RWPE1 (cell line): ENCODE results near the gene SIGLEC5.

Source experiments
- CTCF ChIA-PET: fragments of 350-600 bp; sonication (Branson Sonifier 250); formaldehyde crosslinking; extraction: SDS; loops from one replicate; lab custom pipeline; 2021; lab: Yijun Ruan, JAX
- POLR2A ChIA-PET: fragments of 400-600 bp; formaldehyde crosslinking; extraction: SDS; loops from one replicate; lab custom pipeline; 2020; ENCODE audit warnings: antibody characterized with exemption; ENCODE audit not compliant: low non-redundant PET; lab: Yijun Ruan, JAX
- DNase-seq: peaks from one replicate; pipeline ENCODE4 v3.0.0; 2012; ENCODE audit warnings: low spot score
- H3K27ac ChIP-seq: fragments of 450-650 bp; 2 replicates; pipeline ENCODE4 v1.5.1; 2017
- CTCF ChIP-seq: fragments of 450-650 bp; conservative IDR thresholded peaks from 2 replicates; pipeline ENCODE4 v1.5.1; 2017; ENCODE audit warnings: low read depth, mild to moderate bottlenecking

The SIGLEC5 gene

GRCh38 chr19:51632126-51632525 lies 1.9 kb upstream of the SIGLEC5 start:
- POLR2A ChIA-PET: no interaction called here
- no peak for DNase-seq
- no peak overlapping the region for H3K27ac ChIP-seq
- CTCF ChIA-PET: no interaction called here
- no peak for TF ChIP-seq CTCF

GRCh38 chr19:51628153-51628939 lies 1.9 kb downstream of the SIGLEC5 start:
- no peak for DNase-seq
- ChIA-PET POLR2A (no interaction called here), CTCF (no interaction called here)
- no peak overlapping the region for H3K27ac ChIP-seq
- TF ChIP-seq CTCF: no peak

GRCh38 chr19:51627491-51628138 lies 2.6 kb downstream of the SIGLEC5 start:
- TF ChIP-seq CTCF: no peak
- no peak for DNase-seq
- CTCF ChIA-PET: no interaction called here
- POLR2A ChIA-PET: no interaction called here
- H3K27ac ChIP-seq: no peak overlapping the region

GRCh38 chr19:51626675-51627074 lies 3.5 kb downstream of the SIGLEC5 start:
- CTCF ChIA-PET: interaction anchor here (0.6 to 0.7 kb wide), 2 partner anchors 87 to 205 kb away, joined by 3 read pairs; no protein-coding TSS in a partner anchor
- POLR2A ChIA-PET: no interaction called here
- H3K27ac ChIP-seq: no peak overlapping the region
- no peak for TF ChIP-seq CTCF
- no peak for DNase-seq

- ChIA-PET CTCF (no interaction called here), POLR2A (no interaction called here)
- no peak overlapping the region for H3K27ac ChIP-seq
- DNase-seq: no peak
- TF ChIP-seq CTCF: no peak
Measured at GRCh38 chr19:51621178-51621577, 9.0 kb downstream of the SIGLEC5 start.

GRCh38 chr19:51615991-51616390 lies 14.2 kb downstream of the SIGLEC5 start:
- ChIA-PET POLR2A (no interaction called here), CTCF (interaction anchor here (0.6 kb wide), 1 partner anchor 506 kb away, joined by 3 read pairs; no protein-coding TSS in a partner anchor)
- no peak for TF ChIP-seq CTCF
- DNase-seq: no peak
- H3K27ac ChIP-seq: no peak overlapping the region
